Liver (tissue), 9 donors: ENCODE data around the gene AIF1. TPM values are rescaled to one million over a fixed set of nuclear protein-coding genes. Genes with fewer than 3 reads are reported as not detected.

Experiments
- DNase-seq: peaks from one replicate; pipeline ENCODE4 v3.0.0-alpha.2; 2017; ENCODE audit warnings: low spot score
- H3K27ac ChIP-seq, 2 donors: one replicate each; pipeline ENCODE4 v1.7.0; 2013; ENCODE audit warnings: inconsistent platforms in 2 of 2, low read length in 2 of 2, control low read depth in 1 of 2, low read depth in 1 of 2, mild to moderate bottlenecking in 1 of 2
- H3K27me3 ChIP-seq, 4 donors: one replicate each; pipeline versions ENCODE4 v1.6.1 to v1.7.0; 2013; ENCODE audit warnings: low read length in 3 of 4, inconsistent platforms in 1 of 4, mild to moderate bottlenecking in 1 of 4, moderate library complexity in 1 of 4; ENCODE audit not compliant: control insufficient read depth in 4 of 4, insufficient read depth in 4 of 4
- H3K36me3 ChIP-seq, 4 donors: one replicate each; pipeline versions ENCODE4 v1.6.1 to v1.7.0; 2013; ENCODE audit warnings: low read length in 3 of 4, mild to moderate bottlenecking in 3 of 4, low read depth in 1 of 4, moderate library complexity in 1 of 4; ENCODE audit not compliant: control insufficient read depth in 4 of 4, insufficient read depth in 3 of 4
- H3K4me1 ChIP-seq, 4 donors: one replicate each; pipeline versions ENCODE4 v1.6.1 to v1.7.0; 2013; ENCODE audit warnings: low read length in 3 of 4, mild to moderate bottlenecking in 3 of 4, moderate library complexity in 1 of 4; ENCODE audit not compliant: control insufficient read depth in 4 of 4, insufficient read depth in 4 of 4
- H3K4me3 ChIP-seq, 3 donors: one replicate each; pipeline versions ENCODE4 v1.6.1 to v1.7.0; 2013; ENCODE audit warnings: low read length in 3 of 3, control low read depth in 1 of 3, low read depth in 1 of 3, mild to moderate bottlenecking in 1 of 3
- H3K9ac ChIP-seq, 2 donors: one replicate each; pipeline ENCODE4 v1.7.0; 2013; ENCODE audit warnings: low read length in 2 of 2, mild to moderate bottlenecking in 2 of 2, moderate library complexity in 2 of 2, control low read depth in 1 of 2, low read depth in 1 of 2
- H3K9me3 ChIP-seq, 4 donors: one replicate each; pipeline versions ENCODE4 v1.6.1 to v1.7.0; 2013; ENCODE audit warnings: low read length in 3 of 4; ENCODE audit not compliant: control insufficient read depth in 4 of 4
- EGR1 ChIP-seq, 2 donors: IDR thresholded peaks; 2 replicates each; pipeline ENCODE4 v1.6.1; 2016 to 2018; ENCODE audit warnings: antibody characterized with exemption in 2 of 2, low read depth in 2 of 2
- FOXA1 ChIP-seq: IDR thresholded peaks from 2 replicates; pipeline ENCODE4 v1.6.1; 2016; ENCODE audit warnings: antibody characterized with exemption
- FOXA2 ChIP-seq: IDR thresholded peaks from 2 replicates; pipeline ENCODE4 v1.6.1; 2016; ENCODE audit warnings: antibody characterized with exemption
- GABPA ChIP-seq, 2 donors: IDR thresholded peaks in 1 of 2; conservative IDR thresholded peaks in 1 of 2; 2 replicates each; pipeline ENCODE4 v1.6.1; 2016; ENCODE audit warnings: antibody characterized with exemption in 2 of 2, mild to moderate bottlenecking in 1 of 2, moderate library complexity in 1 of 2
- HNF4A ChIP-seq, 2 donors: conservative IDR thresholded peaks; 2 replicates each; pipeline ENCODE4 v1.6.1; 2016; ENCODE audit warnings: antibody characterized with exemption in 2 of 2, mild to moderate bottlenecking in 2 of 2
- HNF4G ChIP-seq: IDR thresholded peaks from 2 replicates; pipeline ENCODE4 v1.6.1; 2016; ENCODE audit warnings: antibody characterized with exemption
- JUND ChIP-seq, 2 donors: IDR thresholded peaks; 2 replicates each; pipeline ENCODE4 v1.6.1; 2016; ENCODE audit warnings: antibody characterized with exemption in 2 of 2
- NR2F2 ChIP-seq: IDR thresholded peaks from 2 replicates; pipeline ENCODE4 v1.6.1; 2016; ENCODE audit warnings: antibody characterized with exemption
- RXRA ChIP-seq, 2 donors: IDR thresholded peaks; 2 replicates each; pipeline ENCODE4 v1.6.1; 2017 to 2018; ENCODE audit warnings: antibody characterized with exemption in 2 of 2, mild to moderate bottlenecking in 1 of 2
- SP1 ChIP-seq: IDR thresholded peaks from 2 replicates; pipeline ENCODE4 v1.6.1; 2018; ENCODE audit warnings: antibody characterized with exemption, mild to moderate bottlenecking
- TAF1 ChIP-seq: conservative IDR thresholded peaks from 2 replicates; pipeline ENCODE4 v1.6.1; 2016; ENCODE audit warnings: antibody characterized with exemption, mild to moderate bottlenecking
- YY1 ChIP-seq: IDR thresholded peaks from 2 replicates; pipeline ENCODE4 v1.6.1; 2016; ENCODE audit warnings: antibody characterized with exemption, mild to moderate bottlenecking
- WGBS: extraction: QIAGEN DNeasy Blood & Tissue Kit; methylation state at CpG from one replicate; pipeline ENCODE4 v1.1.7; 2013; 5-methylcytosine and 5-hydroxymethylcytosine counted together
- polyA plus RNA-seq, 2 donors: library from polyadenylated mRNA; stranded (reverse) in 1 of 2; unstranded in 1 of 2; fragments of 200-250 nt in 1 of 2; fragments of >200 nt in 1 of 2; fragmentation: Nextera tagmentation in 1 of 2; extraction: Ambion mirVana in 1 of 2; gene quantifications; one replicate each; pipeline versions ENCODE4 v1.2.1 to v1.2.3, GENCODE V29; 2013 to 2015
- total RNA-seq, 2 donors: library from RNA; depleted of rRNA; stranded (reverse); fragments of >200 nt; gene quantifications; one replicate each; pipeline ENCODE4 v1.2.3, GENCODE V29; 2014
- TF ChIP-seq, protein P1 (sequence below): IDR thresholded peaks from 2 replicates; pipeline ENCODE4 v1.6.1; 2016; ENCODE audit warnings: antibody characterized with exemption
- TF ChIP-seq, protein P2 (sequence below): fragments of 150-350 bp; IDR thresholded peaks from 2 replicates; pipeline ENCODE4 v1.5.1; 2017; ENCODE audit warnings: improper control_type of control experiment, low read depth, low read length; ENCODE audit not compliant: missing input control
- TF ChIP-seq, protein P3 (sequence below): IDR thresholded peaks from 2 replicates; pipeline ENCODE4 v1.6.1; 2016; ENCODE audit warnings: antibody characterized with exemption
- TF ChIP-seq, protein P4 (sequence below): IDR thresholded peaks from 2 replicates; pipeline ENCODE4 v1.6.1; 2016; ENCODE audit warnings: antibody characterized with exemption
- TF ChIP-seq, protein P5 (sequence below): IDR thresholded peaks from 2 replicates; pipeline ENCODE4 v1.6.1; 2016; ENCODE audit warnings: antibody characterized with exemption, mild to moderate bottlenecking
- donor health status: healthy.
- donor health status: healthy.
- donor health status: healthy.
- donor health status: healthy.
- donor health status: healthy.

Gene AIF1
- total and polyA plus RNA-seq, 4 donors = 12.2 to 46.8 (median 26.7) TPM

DNA sequence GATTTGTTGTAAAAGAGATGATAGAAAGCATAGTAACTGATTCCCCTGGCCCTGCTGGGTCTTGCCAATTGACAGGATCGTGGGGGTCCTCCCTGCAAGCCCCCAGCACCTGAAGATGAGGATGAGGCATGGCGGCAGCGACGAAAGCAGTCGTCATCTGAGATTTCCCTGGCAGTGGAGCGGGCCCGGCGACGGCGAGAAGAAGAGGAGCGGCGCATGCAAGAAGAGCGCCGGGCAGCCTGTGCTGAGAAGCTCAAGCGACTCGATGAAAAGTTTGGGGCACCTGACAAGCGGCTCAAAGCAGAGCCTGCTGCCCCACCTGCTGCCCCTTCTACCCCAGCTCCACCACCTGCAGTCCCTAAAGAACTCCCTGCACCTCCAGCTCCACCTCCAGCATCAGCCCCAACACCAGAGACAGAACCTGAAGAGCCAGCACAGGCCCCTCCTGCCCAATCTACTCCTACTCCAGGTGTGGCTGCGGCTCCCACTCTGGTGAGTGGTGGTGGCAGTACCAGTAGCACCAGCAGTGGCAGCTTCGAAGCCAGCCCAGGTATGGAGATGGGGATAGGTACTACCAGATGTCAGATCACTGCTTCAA lies 12.8 kb downstream of the AIF1 start (continued):
- TF ChIP-seq, protein P1, sequence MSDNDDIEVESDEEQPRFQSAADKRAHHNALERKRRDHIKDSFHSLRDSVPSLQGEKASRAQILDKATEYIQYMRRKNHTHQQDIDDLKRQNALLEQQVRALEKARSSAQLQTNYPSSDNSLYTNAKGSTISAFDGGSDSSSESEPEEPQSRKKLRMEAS = no peak

GRCh38 chr6:31629014-31629413 lies 14.0 kb downstream of the AIF1 start:
- WGBS = 94% methylated on average over 7 of the region's 7 CpGs
- Histone ChIP-seq H3K27ac (no peak overlapping the region), H3K4me3 (no peak overlapping the region), H3K9me3 (no peaks in the 10 kb centered on the region), H3K4me1 (peaks cover 2 to 9% (median 5%) of the 10 kb centered on the region in 4 donors), H3K36me3 (peaks cover 48 to 90% (median 70%) of the 10 kb centered on the region in 4 donors), H3K9ac (no peak overlapping the region), H3K27me3 (no peaks in the 10 kb centered on the region)
- no peak for DNase-seq
- no peak for TF ChIP-seq HNF4G
- TF ChIP-seq RXRA (IDR thresholded peaks at IDR 0.05) = no peak
- TF ChIP-seq, protein P2, sequence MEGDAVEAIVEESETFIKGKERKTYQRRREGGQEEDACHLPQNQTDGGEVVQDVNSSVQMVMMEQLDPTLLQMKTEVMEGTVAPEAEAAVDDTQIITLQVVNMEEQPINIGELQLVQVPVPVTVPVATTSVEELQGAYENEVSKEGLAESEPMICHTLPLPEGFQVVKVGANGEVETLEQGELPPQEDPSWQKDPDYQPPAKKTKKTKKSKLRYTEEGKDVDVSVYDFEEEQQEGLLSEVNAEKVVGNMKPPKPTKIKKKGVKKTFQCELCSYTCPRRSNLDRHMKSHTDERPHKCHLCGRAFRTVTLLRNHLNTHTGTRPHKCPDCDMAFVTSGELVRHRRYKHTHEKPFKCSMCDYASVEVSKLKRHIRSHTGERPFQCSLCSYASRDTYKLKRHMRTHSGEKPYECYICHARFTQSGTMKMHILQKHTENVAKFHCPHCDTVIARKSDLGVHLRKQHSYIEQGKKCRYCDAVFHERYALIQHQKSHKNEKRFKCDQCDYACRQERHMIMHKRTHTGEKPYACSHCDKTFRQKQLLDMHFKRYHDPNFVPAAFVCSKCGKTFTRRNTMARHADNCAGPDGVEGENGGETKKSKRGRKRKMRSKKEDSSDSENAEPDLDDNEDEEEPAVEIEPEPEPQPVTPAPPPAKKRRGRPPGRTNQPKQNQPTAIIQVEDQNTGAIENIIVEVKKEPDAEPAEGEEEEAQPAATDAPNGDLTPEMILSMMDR = no peak
- no peak for TF ChIP-seq HNF4A (conservative IDR thresholded peaks at IDR 0.05)
- TF ChIP-seq GABPA (IDR thresholded peaks at IDR 0.05 in 1 of 2, conservative IDR thresholded peaks at IDR 0.05 in 1 of 2) = no peak
- TF ChIP-seq, protein P3, sequence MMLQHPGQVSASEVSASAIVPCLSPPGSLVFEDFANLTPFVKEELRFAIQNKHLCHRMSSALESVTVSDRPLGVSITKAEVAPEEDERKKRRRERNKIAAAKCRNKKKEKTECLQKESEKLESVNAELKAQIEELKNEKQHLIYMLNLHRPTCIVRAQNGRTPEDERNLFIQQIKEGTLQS = no peak
- no peak for TF ChIP-seq EGR1 (IDR thresholded peaks at IDR 0.05; ENCODE audit: low read depth in 2 of 2)
- TF ChIP-seq FOXA2 = no peak
- TF ChIP-seq FOXA1 = no peak

DNA sequence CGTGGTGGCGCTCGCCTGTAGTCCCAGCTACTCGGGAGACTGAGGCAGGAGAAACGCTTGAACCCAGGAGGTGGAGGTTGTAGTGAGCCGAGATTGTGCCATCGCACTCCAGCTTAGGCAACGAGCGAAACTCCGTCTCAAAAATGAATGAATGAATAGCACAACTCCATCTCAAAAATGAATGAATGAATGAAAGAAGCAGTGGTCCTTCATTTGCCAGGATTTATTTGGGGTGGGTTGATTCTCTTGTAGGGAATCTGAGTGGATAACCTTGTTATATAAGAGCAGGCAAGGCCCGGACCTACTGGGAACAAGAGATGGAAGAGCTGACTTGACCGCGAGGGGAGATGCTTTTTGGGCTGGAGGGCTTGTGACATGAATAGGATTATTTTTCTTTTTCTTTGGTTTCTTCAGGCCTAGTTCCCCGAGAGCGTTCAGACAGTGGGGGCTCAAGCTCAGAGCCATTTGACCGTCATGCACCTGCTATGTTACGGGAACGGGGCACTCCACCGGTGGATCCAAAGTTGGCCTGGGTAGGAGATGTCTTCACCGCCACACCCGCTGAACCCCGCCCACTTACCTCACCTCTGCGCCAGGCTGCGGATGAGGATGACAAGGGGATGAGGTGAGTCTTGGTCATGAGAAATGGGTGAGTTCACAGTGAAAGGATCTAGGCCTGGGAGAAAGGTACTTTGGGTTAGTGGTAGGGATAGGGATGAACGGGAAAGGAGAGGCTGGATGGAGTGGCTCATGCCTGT lies 15.3 kb downstream of the AIF1 start:
- Histone ChIP-seq H3K36me3 (peaks cover 46 to 90% (median 66%) of the 10 kb centered on the region in 4 donors), H3K9me3 (no peaks in the 10 kb centered on the region), H3K4me3 (no peak overlapping the region), H3K4me1 (peaks cover 2 to 22% (median 17%) of the 10 kb centered on the region in 4 donors), H3K9ac (no peak overlapping the region), H3K27me3 (no peaks in the 10 kb centered on the region), H3K27ac (no peak overlapping the region)
- DNase-seq = no peak
- WGBS = 97% methylated on average over 25 of the region's 25 CpGs
- TF ChIP-seq JUND (IDR thresholded peaks at IDR 0.05) = no peak
- TF ChIP-seq YY1 = no peak
- no peak for TF ChIP-seq EGR1 (IDR thresholded peaks at IDR 0.05; ENCODE audit: low read depth in 2 of 2)
- TF ChIP-seq, protein P4, sequence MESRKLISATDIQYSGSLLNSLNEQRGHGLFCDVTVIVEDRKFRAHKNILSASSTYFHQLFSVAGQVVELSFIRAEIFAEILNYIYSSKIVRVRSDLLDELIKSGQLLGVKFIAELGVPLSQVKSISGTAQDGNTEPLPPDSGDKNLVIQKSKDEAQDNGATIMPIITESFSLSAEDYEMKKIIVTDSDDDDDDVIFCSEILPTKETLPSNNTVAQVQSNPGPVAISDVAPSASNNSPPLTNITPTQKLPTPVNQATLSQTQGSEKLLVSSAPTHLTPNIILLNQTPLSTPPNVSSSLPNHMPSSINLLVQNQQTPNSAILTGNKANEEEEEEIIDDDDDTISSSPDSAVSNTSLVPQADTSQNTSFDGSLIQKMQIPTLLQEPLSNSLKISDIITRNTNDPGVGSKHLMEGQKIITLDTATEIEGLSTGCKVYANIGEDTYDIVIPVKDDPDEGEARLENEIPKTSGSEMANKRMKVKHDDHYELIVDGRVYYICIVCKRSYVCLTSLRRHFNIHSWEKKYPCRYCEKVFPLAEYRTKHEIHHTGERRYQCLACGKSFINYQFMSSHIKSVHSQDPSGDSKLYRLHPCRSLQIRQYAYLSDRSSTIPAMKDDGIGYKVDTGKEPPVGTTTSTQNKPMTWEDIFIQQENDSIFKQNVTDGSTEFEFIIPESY = no peak
- no peak for TF ChIP-seq FOXA1
- no peak for TF ChIP-seq RXRA (IDR thresholded peaks at IDR 0.05)
- TF ChIP-seq TAF1 = no peak
- TF ChIP-seq, protein P1 = no peak
- TF ChIP-seq, protein P2 = no peak
- no peak for TF ChIP-seq SP1
- TF ChIP-seq, protein P5, sequence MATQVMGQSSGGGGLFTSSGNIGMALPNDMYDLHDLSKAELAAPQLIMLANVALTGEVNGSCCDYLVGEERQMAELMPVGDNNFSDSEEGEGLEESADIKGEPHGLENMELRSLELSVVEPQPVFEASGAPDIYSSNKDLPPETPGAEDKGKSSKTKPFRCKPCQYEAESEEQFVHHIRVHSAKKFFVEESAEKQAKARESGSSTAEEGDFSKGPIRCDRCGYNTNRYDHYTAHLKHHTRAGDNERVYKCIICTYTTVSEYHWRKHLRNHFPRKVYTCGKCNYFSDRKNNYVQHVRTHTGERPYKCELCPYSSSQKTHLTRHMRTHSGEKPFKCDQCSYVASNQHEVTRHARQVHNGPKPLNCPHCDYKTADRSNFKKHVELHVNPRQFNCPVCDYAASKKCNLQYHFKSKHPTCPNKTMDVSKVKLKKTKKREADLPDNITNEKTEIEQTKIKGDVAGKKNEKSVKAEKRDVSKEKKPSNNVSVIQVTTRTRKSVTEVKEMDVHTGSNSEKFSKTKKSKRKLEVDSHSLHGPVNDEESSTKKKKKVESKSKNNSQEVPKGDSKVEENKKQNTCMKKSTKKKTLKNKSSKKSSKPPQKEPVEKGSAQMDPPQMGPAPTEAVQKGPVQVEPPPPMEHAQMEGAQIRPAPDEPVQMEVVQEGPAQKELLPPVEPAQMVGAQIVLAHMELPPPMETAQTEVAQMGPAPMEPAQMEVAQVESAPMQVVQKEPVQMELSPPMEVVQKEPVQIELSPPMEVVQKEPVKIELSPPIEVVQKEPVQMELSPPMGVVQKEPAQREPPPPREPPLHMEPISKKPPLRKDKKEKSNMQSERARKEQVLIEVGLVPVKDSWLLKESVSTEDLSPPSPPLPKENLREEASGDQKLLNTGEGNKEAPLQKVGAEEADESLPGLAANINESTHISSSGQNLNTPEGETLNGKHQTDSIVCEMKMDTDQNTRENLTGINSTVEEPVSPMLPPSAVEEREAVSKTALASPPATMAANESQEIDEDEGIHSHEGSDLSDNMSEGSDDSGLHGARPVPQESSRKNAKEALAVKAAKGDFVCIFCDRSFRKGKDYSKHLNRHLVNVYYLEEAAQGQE = no peak
- TF ChIP-seq HNF4A (conservative IDR thresholded peaks at IDR 0.05) = no peak
- TF ChIP-seq NR2F2 = no peak
- TF ChIP-seq GABPA (IDR thresholded peaks at IDR 0.05 in 1 of 2, conservative IDR thresholded peaks at IDR 0.05 in 1 of 2) = no peak
- TF ChIP-seq FOXA2 = no peak
